ENCODE measurements around the gene PLAC9.
"Not testable (repeated sequence)": the region's sequence is repeated elsewhere in the genome, so short reads cannot be mapped to it uniquely, and the experiment has no call there.

Gene PLAC9

GRCh38 chr10:80141696-80142460 lies 9.3 kb downstream of the PLAC9 start:
- no peak for FAIRE-seq
- no peak for TF ChIP-seq TAF1 (IDR thresholded peaks at IDR 0.05; ENCODE audit: borderline replicate concordance, low read depth, low read length)
- DNase-seq (ENCODE audit: insufficient read length) = no peak

- FAIRE-seq = no peak
- TF ChIP-seq POLR2A (IDR thresholded peaks at IDR 0.05; ENCODE audit: low read depth, low read length) = no peak
- TF ChIP-seq TAF1 (IDR thresholded peaks at IDR 0.05; ENCODE audit: borderline replicate concordance, low read depth, low read length) = no peak
- no peak for TF ChIP-seq POLR2AphosphoS5 (IDR thresholded peaks at IDR 0.05; ENCODE audit: low read depth, low read length)
- no peak for DNase-seq (ENCODE audit: insufficient read length)
Observed at GRCh38 chr10:80144067-80144695, 11.7 kb downstream of the PLAC9 start.

GRCh38 chr10:80144696-80145131 lies 12.2 kb downstream of the PLAC9 start:
- FAIRE-seq = no peak
- TF ChIP-seq POLR2A (IDR thresholded peaks at IDR 0.05; ENCODE audit: low read depth, low read length) (no peak), POLR2AphosphoS5 (IDR thresholded peaks at IDR 0.05; ENCODE audit: low read depth, low read length) (no peak), TAF1 (IDR thresholded peaks at IDR 0.05; ENCODE audit: borderline replicate concordance, low read depth, low read length) (no peak)

GRCh38 chr10:80145406-80146308 lies 13.1 kb downstream of the PLAC9 start:
- FAIRE-seq; DNase-seq (ENCODE audit: insufficient read length): not testable (repeated sequence)

More at GRCh38 chr10:80144696-80145131, 12.2 kb downstream of the PLAC9 start:
- DNase-seq (ENCODE audit: insufficient read length) = no peak

GRCh38 chr10:80146918-80147317 lies 14.4 kb downstream of the PLAC9 start:
- no peak for FAIRE-seq
- DNase-seq (ENCODE audit: insufficient read length) = no peak
- TF ChIP-seq POLR2AphosphoS5 (IDR thresholded peaks at IDR 0.05; ENCODE audit: low read depth, low read length) = no peak
- no peak for TF ChIP-seq POLR2A (IDR thresholded peaks at IDR 0.05; ENCODE audit: low read depth, low read length)
- TF ChIP-seq TAF1 (IDR thresholded peaks at IDR 0.05; ENCODE audit: borderline replicate concordance, low read depth, low read length) = no peak

- FAIRE-seq (no peak), DNase-seq (ENCODE audit: insufficient read length) (no peak)
- TF ChIP-seq POLR2AphosphoS5 (IDR thresholded peaks at IDR 0.05; ENCODE audit: low read depth, low read length) (0 out of 2 replicates have a peak, but pooled peaks have one; percentile 6), POLR2A (IDR thresholded peaks at IDR 0.05; ENCODE audit: low read depth, low read length) (no peak)
Observed at GRCh38 chr10:80148166-80148805, 15.8 kb downstream of the PLAC9 start.

- DNase-seq (ENCODE audit: insufficient read length) (no peak), FAIRE-seq (no peak)
- no peak for TF ChIP-seq POLR2AphosphoS5 (IDR thresholded peaks at IDR 0.05; ENCODE audit: low read depth, low read length)
Observed at GRCh38 chr10:80149123-80149522, 16.6 kb downstream of the PLAC9 start.

- TF ChIP-seq TAF1 (IDR thresholded peaks at IDR 0.05; ENCODE audit: borderline replicate concordance, low read depth, low read length) = no peak
- no peak for TF ChIP-seq POLR2A (IDR thresholded peaks at IDR 0.05; ENCODE audit: low read depth, low read length)
- TF ChIP-seq POLR2AphosphoS5 (IDR thresholded peaks at IDR 0.05; ENCODE audit: low read depth, low read length) = no peak
- FAIRE-seq = no peak
- no peak for DNase-seq (ENCODE audit: insufficient read length)
Observed at GRCh38 chr10:80150172-80150571, 17.6 kb downstream of the PLAC9 start.

- DNase-seq (ENCODE audit: insufficient read length) = no peak
- no peak for TF ChIP-seq TAF1 (IDR thresholded peaks at IDR 0.05; ENCODE audit: borderline replicate concordance, low read depth, low read length)
- TF ChIP-seq POLR2AphosphoS5 (IDR thresholded peaks at IDR 0.05; ENCODE audit: low read depth, low read length) = no peak
- TF ChIP-seq POLR2A (IDR thresholded peaks at IDR 0.05; ENCODE audit: low read depth, low read length) = no peak
- no peak for FAIRE-seq
Observed at GRCh38 chr10:80152820-80153219, 20.3 kb downstream of the PLAC9 start.

- FAIRE-seq = no peak
- no peak for DNase-seq (ENCODE audit: insufficient read length)
- TF ChIP-seq POLR2AphosphoS5 (IDR thresholded peaks at IDR 0.05; ENCODE audit: low read depth, low read length) = no peak; the same call in 1 of the 2 replicates
- 0 out of 2 replicates have a peak, but pooled peaks have one; percentile 25 for TF ChIP-seq POLR2A (IDR thresholded peaks at IDR 0.05; ENCODE audit: low read depth, low read length)
Observed at GRCh38 chr10:80153460-80153859, 20.9 kb downstream of the PLAC9 start.

GRCh38 chr10:80154626-80154977 lies 22.1 kb downstream of the PLAC9 start:
- FAIRE-seq (no peak), DNase-seq (ENCODE audit: insufficient read length) (no peak)
- no peak for TF ChIP-seq POLR2A (IDR thresholded peaks at IDR 0.05; ENCODE audit: low read depth, low read length)
- TF ChIP-seq POLR2AphosphoS5 (IDR thresholded peaks at IDR 0.05; ENCODE audit: low read depth, low read length) = no peak
- no peak for TF ChIP-seq TAF1 (IDR thresholded peaks at IDR 0.05; ENCODE audit: borderline replicate concordance, low read depth, low read length)
